ENCODE results near the gene IWS1. TPM values are rescaled to one million over a fixed set of nuclear protein-coding genes. Genes with fewer than 3 reads are reported as not detected.

Gene IWS1
- total and polyA plus RNA-seq, 10 of the 15 experiments (the other 5 are each of a cell fraction or from before 2014, with no cell fraction given), result 21.9 to 68.9 (median 45.8) TPM

DNA sequence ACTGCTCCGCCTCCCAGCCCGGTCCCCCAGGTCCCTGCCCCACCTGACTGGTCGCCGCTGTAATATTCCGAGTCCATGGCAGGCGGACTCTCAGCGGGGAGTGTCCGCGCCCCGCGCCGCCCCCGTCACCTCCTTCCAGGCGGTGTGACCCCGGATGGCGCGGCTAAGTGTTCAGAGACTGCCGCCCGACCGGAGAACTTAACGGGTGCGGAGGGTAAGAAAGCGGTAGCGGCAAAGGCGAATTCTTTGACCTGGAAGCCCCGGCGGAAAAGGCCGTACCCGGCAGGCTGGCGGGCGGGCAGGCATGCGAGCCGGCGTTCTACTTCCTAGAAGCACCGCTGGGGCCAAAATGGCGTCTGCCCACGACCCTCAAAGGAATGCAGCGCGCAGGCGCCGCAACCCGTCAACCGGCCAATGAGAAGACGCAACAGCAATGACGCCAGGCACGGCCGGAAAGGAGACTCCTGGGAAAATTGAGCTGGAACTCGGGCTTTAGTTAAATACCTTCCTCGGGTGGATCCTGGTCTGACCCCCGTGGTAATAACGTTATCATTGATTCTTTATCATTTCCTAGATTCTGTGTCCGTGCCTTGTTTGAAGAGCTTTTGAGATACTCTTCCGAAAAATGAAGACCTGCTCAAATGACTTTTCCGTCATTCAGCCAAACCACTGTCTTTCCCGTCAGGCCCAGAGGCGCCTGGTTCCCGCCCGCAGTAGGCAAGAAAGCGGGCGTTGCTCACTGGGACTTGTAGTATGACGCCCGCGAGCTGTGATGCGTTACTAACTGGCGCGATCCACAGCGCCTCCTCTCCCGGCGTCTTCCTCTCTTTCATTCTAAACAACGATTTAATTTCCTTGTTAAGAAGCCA is at the start of gene IWS1 (continued):
- TF ChIP-seq, protein P1, sequence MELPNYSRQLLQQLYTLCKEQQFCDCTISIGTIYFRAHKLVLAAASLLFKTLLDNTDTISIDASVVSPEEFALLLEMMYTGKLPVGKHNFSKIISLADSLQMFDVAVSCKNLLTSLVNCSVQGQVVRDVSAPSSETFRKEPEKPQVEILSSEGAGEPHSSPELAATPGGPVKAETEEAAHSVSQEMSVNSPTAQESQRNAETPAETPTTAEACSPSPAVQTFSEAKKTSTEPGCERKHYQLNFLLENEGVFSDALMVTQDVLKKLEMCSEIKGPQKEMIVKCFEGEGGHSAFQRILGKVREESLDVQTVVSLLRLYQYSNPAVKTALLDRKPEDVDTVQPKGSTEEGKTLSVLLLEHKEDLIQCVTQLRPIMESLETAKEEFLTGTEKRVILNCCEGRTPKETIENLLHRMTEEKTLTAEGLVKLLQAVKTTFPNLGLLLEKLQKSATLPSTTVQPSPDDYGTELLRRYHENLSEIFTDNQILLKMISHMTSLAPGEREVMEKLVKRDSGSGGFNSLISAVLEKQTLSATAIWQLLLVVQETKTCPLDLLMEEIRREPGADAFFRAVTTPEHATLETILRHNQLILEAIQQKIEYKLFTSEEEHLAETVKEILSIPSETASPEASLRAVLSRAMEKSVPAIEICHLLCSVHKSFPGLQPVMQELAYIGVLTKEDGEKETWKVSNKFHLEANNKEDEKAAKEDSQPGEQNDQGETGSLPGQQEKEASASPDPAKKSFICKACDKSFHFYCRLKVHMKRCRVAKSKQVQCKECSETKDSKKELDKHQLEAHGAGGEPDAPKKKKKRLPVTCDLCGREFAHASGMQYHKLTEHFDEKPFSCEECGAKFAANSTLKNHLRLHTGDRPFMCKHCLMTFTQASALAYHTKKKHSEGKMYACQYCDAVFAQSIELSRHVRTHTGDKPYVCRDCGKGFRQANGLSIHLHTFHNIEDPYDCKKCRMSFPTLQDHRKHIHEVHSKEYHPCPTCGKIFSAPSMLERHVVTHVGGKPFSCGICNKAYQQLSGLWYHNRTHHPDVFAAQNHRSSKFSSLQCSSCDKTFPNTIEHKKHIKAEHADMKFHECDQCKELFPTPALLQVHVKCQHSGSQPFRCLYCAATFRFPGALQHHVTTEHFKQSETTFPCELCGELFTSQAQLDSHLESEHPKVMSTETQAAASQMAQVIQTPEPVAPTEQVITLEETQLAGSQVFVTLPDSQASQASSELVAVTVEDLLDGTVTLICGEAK (IDR thresholded peaks at IDR 0.05; ENCODE audit: borderline replicate concordance), result peak; percentile 61; the same call in 1 of the 2 replicates
- TF ChIP-seq SP1 (IDR thresholded peaks at IDR 0.05; ENCODE audit: low read depth, low read length) (no peak), PML (IDR thresholded peaks at IDR 0.05; ENCODE audit: low read length) (peak; percentile 55; the same call in 1 of the 2 replicates), TAF1 (IDR thresholded peaks at IDR 0.05; ENCODE audit: borderline replicate concordance, low read depth, low read length) (no peak), MLLT1 (IDR thresholded peaks at IDR 0.05) (peak; percentile 74; the same call in 1 of the 2 replicates), SRF (IDR thresholded peaks at IDR 0.05; ENCODE audit: low read depth in 2 of 2, low read length in 2 of 2) (no peak), ZBTB4 (CRISPR knock-in tag; IDR thresholded peaks at IDR 0.05) (no peak), FOXK2 (IDR thresholded peaks at IDR 0.05) (no peak), SIX5 (IDR thresholded peaks at IDR 0.05; ENCODE audit: low read depth, low read length, severe bottlenecking) (peak; percentile 70), BHLHE40 (IDR thresholded peaks at IDR 0.05; ENCODE audit: borderline replicate concordance in 1 of 2, low read depth in 2 of 2, low read length in 1 of 2) (peak; percentile 6 to 29; a peak in 2 of 4 replicates), SMAD5 (IDR thresholded peaks at IDR 0.05; ENCODE audit: low read depth) (peak; percentile 69), SPI1 (IDR thresholded peaks at IDR 0.05; ENCODE audit: borderline replicate concordance, insufficient read depth, low read depth, low read length) (peak; percentile 4; the same call in 1 of the 2 replicates), NR2F1 (conservative IDR thresholded peaks at IDR 0.05) (peak; percentile 90), PAX8 (IDR thresholded peaks at IDR 0.05) (no peak), FOXM1 (IDR thresholded peaks at IDR 0.05; ENCODE audit: low read depth, low read length) (peak; percentile 51), CBX5 (IDR thresholded peaks at IDR 0.05; ENCODE audit: low read depth) (peak; percentile 58; the same call in 1 of the 2 replicates), TCF7 (IDR thresholded peaks at IDR 0.05; ENCODE audit: borderline replicate concordance) (no peak)
- TF ChIP-seq, protein P2, sequence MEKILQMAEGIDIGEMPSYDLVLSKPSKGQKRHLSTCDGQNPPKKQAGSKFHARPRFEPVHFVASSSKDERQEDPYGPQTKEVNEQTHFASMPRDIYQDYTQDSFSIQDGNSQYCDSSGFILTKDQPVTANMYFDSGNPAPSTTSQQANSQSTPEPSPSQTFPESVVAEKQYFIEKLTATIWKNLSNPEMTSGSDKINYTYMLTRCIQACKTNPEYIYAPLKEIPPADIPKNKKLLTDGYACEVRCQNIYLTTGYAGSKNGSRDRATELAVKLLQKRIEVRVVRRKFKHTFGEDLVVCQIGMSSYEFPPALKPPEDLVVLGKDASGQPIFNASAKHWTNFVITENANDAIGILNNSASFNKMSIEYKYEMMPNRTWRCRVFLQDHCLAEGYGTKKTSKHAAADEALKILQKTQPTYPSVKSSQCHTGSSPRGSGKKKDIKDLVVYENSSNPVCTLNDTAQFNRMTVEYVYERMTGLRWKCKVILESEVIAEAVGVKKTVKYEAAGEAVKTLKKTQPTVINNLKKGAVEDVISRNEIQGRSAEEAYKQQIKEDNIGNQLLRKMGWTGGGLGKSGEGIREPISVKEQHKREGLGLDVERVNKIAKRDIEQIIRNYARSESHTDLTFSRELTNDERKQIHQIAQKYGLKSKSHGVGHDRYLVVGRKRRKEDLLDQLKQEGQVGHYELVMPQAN (conservative IDR thresholded peaks at IDR 0.05), result peak; percentile 81

Data from GM12878 (cell line).